Smooth muscle cell of trachea (primary cell): ENCODE results near the gene CDV3. TPM values are rescaled to one million over a fixed set of nuclear protein-coding genes. Genes with fewer than 3 reads are reported as not detected.

Source experiments
- total RNA-seq: library from RNA; depleted of rRNA; stranded (reverse); fragments of >200 nt; gene quantifications from 2 replicates; pipeline ENCODE4 v1.2.1, GENCODE V29; 2014

The CDV3 gene
- total RNA-seq, result 147 and 175 TPM in 2 replicates

GRCh38 chr3:133573629-133574194 is at the start of gene CDV3:
Gene CDV3 (plus strand): TSS chr3:133573686. CDS start chr3:133574045, 359 bp downstream.

Other genes with a start within 250 kb of the CDV3 start
- not detected in 2 replicates for gene BFSP2, start 173.6 kb upstream of the CDV3 start, total RNA-seq
- gene TOPBP1, start 88.3 kb downstream of the CDV3 start, total RNA-seq, result 18.0 and 39.4 TPM in 2 replicates
- gene TF, start 172.7 kb downstream of the CDV3 start, total RNA-seq, result 0.17 TPM in 1 of 2 replicates, not detected in the other
- gene SRPRB, start 232.1 kb downstream of the CDV3 start, total RNA-seq, result 59.5 and 89.0 TPM in 2 replicates